Choroid plexus epithelial cell (primary cell): ENCODE results near the gene PRRG2.

Source experiments
- DNase-seq: peaks from one replicate; pipeline ENCODE4 v3.0.0-alpha.2; 2010; ENCODE audit warnings: low read depth
- H3K4me3 ChIP-seq: 2 replicates; pipeline ENCODE4 v1.5.1; 2011; ENCODE audit warnings: low read depth, mild to moderate bottlenecking, control low read depth, low read length, moderate library complexity
- CTCF ChIP-seq: conservative IDR thresholded peaks from 2 replicates; pipeline ENCODE4 v1.5.1; 2011; ENCODE audit warnings: low read depth, mild to moderate bottlenecking, control low read depth, inconsistent platforms, low read length, moderate library complexity

The PRRG2 gene

GRCh38 chr19:49558591-49558990, 22.5 kb upstream of the PRRG2 start:
- TF ChIP-seq CTCF: no peak
- no peak for DNase-seq
- H3K4me3 ChIP-seq: no peak overlapping the region

GRCh38 chr19:49559443-49559842, 21.7 kb upstream of the PRRG2 start:
- no peak overlapping the region for H3K4me3 ChIP-seq
- DNase-seq: no peak

GRCh38 chr19:49559928-49560327, 21.2 kb upstream of the PRRG2 start:
- no peak overlapping the region for H3K4me3 ChIP-seq
- no peak for DNase-seq
- no peak for TF ChIP-seq CTCF

More at GRCh38 chr19:49559443-49559842, 21.7 kb upstream of the PRRG2 start:
- TF ChIP-seq CTCF: no peak

GRCh38 chr19:49560358-49560900, 20.7 kb upstream of the PRRG2 start:
- no peak for DNase-seq
- TF ChIP-seq CTCF: no peak
- no peak overlapping the region for H3K4me3 ChIP-seq

- DNase-seq: no peak
- no peak for TF ChIP-seq CTCF
- H3K4me3 ChIP-seq: no peak overlapping the region
Measured at GRCh38 chr19:49564616-49565045, 16.5 kb upstream of the PRRG2 start.

GRCh38 chr19:49565261-49565660, 15.9 kb upstream of the PRRG2 start:
- no peak for TF ChIP-seq CTCF
- DNase-seq: peak; percentile 70
- no peak overlapping the region for H3K4me3 ChIP-seq

GRCh38 chr19:49566302-49566701, 14.8 kb upstream of the PRRG2 start:
- TF ChIP-seq CTCF: no peak
- no peak overlapping the region for H3K4me3 ChIP-seq
- DNase-seq: no peak
